Lung microvascular endothelial cell (primary cell): ENCODE data around the gene TRIM32. TPM values are rescaled to one million over a fixed set of nuclear protein-coding genes. Genes with fewer than 3 reads are reported as not detected.

Source experiments
- DNase-seq, 2 donors: peaks; one replicate each; pipeline versions ENCODE4 v3.0.0 to v3.0.0-alpha.2; 2010; ENCODE audit warnings: low read depth in 2 of 2
- total RNA-seq: library from RNA; depleted of rRNA; stranded (reverse); fragments of >200 nt; gene quantifications from 2 replicates; pipeline ENCODE4 v1.2.1, GENCODE V29; 2014

The TRIM32 gene
- total RNA-seq, 1 donor from 2014 or later, result 12.7 TPM

GRCh38 chr9:116704470-116704869 is 17.4 kb downstream of the TRIM32 start:
- no peak for DNase-seq

GRCh38 chr9:116705531-116705930 is 18.4 kb downstream of the TRIM32 start:
- no peak for DNase-seq

GRCh38 chr9:116706310-116707290 is 19.5 kb downstream of the TRIM32 start:
- no peak for DNase-seq

- no peak for DNase-seq
Measured at GRCh38 chr9:116712781-116713180, 25.7 kb downstream of the TRIM32 start.

GRCh38 chr9:116713271-116713670 is 26.2 kb downstream of the TRIM32 start:
- DNase-seq, result peak in 1 of 2 donors; percentile 17

- DNase-seq, result no peak
Measured at GRCh38 chr9:116715751-116716150, 28.6 kb downstream of the TRIM32 start.

- no peak for DNase-seq
Measured at GRCh38 chr9:116716438-116716837, 29.3 kb downstream of the TRIM32 start.

DNA sequence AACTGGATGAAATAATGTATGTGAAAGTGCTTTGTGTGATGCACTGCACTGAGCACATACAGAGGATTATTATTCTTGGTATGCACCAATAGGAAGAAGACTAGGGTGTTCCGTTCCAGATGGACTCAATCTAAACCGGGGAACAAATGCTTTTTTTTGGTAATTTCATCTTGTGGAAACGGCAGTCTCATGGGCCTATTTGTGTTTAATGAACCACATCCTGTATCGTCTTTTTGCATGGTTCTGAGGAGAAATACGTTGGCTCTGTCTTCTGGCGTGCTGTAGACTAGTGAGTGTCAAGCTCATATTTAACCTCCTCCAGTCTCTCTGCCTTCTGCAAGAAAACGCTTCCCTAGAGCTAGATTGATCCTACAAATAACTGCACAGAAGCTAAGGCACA is 30.0 kb downstream of the TRIM32 start:
- DNase-seq, result no peak

DNA sequence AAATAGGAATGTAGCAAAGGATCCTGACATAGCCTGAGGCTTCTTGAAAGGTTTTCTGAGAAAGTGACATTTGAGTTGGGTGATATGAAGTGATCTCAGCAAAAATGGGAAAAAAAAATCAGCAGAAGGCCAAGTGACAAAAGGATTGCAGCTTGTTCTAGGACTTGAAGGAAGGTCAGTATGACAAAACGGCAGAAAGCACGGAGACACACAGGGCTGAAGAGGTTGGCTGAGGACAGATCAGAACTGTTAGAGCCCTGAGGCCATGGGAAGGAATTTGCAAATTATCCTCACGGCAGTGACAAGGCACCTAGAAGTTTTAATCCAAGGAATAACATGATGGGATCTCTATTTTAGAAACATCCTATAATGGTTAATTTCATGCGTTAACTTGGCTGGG is 31.0 kb downstream of the TRIM32 start:
- DNase-seq, result no peak

- DNase-seq, result no peak
Measured at GRCh38 chr9:116720111-116720510, 33.0 kb downstream of the TRIM32 start.

DNA sequence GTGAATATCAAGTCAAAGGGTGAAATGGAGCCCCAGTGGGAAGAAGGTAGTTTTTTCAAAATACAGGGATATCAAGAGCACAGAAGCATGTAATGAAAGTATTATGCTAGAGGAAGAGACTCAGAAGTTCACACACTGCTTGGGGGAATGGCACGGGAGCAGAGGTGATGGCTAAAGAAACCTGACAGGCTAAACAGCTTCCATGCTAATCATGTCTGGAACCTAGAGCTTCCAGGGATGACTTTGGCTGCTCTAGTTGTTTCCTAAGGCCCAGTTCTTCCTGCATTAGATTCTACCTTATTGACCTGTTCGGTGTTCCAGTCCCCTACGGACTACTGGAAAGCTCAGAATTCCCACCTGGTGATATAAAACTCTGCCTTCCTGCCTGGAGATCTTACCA is 34.3 kb downstream of the TRIM32 start:
- no peak for DNase-seq

GRCh38 chr9:116721944-116722343 is 34.8 kb downstream of the TRIM32 start:
- DNase-seq, result no peak

GRCh38 chr9:116724123-116724522 is 37.0 kb downstream of the TRIM32 start:
- no peak for DNase-seq

- DNase-seq, result no peak
Measured at GRCh38 chr9:116726602-116727001, 39.5 kb downstream of the TRIM32 start.

GRCh38 chr9:116733010-116733641 is 46.0 kb downstream of the TRIM32 start:
- DNase-seq, result no peak

GRCh38 chr9:116736399-116737151 is 49.5 kb downstream of the TRIM32 start:
- no peak for DNase-seq

DNA sequence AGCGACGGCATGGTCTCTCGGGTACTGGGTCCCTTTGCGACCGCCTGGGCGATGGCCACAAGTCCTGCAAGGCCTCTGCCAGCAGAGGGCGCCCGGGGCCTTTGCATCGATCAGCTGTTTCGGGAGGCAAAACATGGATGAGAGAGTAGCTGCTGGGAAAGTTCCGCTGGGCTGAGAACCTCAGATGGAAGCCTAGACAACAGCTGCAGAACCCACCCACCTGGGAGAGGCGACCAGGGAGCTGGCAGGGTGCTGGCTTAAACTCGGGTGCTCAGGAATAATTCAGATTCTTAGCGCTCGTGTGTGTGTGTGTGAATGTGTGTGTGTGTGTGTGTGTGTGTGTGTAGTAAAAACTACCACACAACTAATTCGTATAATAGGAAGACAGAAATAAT is 50.0 kb downstream of the TRIM32 start:
- DNase-seq, result peak; percentile 72 to 81

DNA sequence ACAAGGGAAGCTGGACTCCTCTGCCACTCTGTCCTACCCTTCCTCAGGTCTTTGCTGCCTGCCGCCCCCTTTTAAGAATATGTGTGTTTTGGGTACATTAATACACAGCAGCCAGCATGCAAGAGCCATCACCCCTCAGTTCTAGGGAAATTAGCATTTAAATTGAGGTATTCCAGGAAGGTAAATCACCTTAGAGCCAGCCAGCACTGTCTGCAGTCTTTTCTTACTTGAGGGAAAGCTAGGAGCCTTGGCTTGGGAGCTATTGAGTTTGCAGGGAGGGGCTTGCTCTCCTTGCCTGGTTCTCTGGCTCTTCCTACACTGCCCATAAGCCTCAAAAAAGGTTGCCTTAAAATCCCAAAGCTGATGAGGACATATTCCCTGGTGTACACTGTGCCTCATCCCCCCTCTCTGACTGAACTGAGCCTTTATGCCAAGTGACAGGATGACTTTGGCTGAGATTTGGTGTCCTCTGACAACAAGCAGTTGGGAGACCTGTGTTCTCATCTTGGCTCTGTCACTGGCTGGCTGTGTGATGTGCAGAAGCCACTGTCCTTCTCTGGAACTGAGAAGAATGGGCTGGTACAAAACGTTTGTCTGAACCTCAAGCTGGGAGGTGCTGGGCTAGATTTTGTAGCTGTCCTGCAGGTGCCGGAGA is 54.1 kb downstream of the TRIM32 start:
- no peak for DNase-seq

DNA sequence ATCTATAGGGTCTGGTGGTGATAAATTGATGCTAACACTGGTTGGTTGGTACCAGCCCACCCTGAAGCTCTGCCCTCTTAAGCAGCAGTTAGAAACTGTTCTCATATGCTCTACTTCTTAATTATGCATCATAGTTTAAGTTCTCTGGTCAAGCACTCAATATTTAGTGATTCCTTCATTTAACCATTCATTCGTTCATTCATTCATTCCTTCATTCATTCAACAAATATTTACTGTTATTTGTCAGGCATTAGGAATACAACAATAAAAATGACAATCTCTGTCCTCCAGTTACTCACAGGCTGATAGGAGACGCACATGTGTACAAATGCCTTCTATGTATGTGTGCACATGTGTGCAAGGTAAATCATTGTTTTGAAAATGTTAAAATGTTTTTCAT is 54.6 kb downstream of the TRIM32 start:
- no peak for DNase-seq

DNA sequence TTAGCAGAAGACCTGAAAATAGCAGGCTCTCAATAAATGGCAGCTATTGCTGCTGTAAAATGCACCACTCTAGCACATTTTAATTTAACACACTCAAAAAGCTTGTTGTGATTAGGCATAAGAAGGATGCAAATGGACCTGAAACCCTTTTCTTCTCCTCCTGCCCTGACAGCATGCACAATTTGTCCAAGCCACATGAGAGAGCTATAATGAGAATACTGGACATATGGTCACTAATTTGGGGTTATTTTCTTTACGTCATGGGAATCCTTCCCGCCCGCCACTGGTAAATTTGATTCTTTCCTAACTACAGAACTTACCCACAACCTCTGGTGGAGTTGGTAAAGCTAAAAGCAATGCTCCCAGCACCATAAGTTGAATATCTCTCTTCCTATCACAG is 62.1 kb downstream of the TRIM32 start:
- no peak for DNase-seq

- no peak for DNase-seq
Measured at GRCh38 chr9:116749772-116750171, 62.7 kb downstream of the TRIM32 start.

DNA sequence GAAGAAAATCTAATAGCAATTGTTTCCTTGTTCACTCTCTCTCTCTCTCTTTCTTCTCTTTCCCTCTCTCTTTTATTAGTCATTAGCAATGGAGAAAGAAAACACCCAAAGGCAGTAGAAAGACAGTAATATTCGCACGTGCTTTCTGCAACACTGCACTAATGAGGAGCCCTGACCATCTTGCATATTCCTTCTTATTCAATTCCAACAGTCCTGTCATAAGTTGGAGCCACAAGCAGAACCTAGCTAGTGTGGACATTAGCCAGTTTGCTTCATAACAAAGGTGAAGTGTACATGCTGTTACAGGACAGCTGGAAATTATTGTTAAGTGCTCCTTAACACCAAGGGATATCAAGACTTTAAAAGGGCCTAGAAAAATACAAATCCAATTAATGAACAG is 63.4 kb downstream of the TRIM32 start:
- no peak for DNase-seq
